Lung (tissue), 12 donors: Measurements from ENCODE around the gene SUCO. TPM values are rescaled to one million over a fixed set of nuclear protein-coding genes. Genes with fewer than 3 reads are reported as not detected.
A peak's percentile ranks its signal among the peaks of the same experiment; 100 is the strongest.

ENCODE experiments used
- ATAC-seq: fragments of 200-7000 bp; cut with Tn5 transposase; one replicate; pipeline ENCODE4 v1.9.1; 2020; ENCODE audit warnings: moderate number of reproducible peaks; ENCODE audit not compliant: insufficient read depth, low FRiP score
- DNase-seq, 3 donors: peaks; one replicate each; pipeline ENCODE4 v3.0.0-alpha.2; 2013 to 2017
- H3K27ac ChIP-seq, 2 donors: one replicate each; pipeline ENCODE4 v1.5.1; 2013; ENCODE audit warnings: mild to moderate bottlenecking in 2 of 2, moderate library complexity in 2 of 2, control low read depth in 1 of 2, inconsistent platforms in 1 of 2, low read depth in 1 of 2, low read length in 1 of 2
- H3K27me3 ChIP-seq, 3 donors: one replicate each; pipeline ENCODE4 v1.5.1; 2013; ENCODE audit warnings: low read length in 2 of 3; ENCODE audit not compliant: control insufficient read depth in 3 of 3, insufficient read depth in 3 of 3
- H3K36me3 ChIP-seq, 4 donors: one replicate each; pipeline ENCODE4 v1.5.1; 2013; ENCODE audit warnings: low read length in 4 of 4, mild to moderate bottlenecking in 1 of 4, moderate library complexity in 1 of 4; ENCODE audit not compliant: control insufficient read depth in 4 of 4, insufficient read depth in 4 of 4
- H3K4me1 ChIP-seq, 5 donors: one replicate each; pipeline ENCODE4 v1.5.1; 2013; ENCODE audit warnings: low read length in 5 of 5, mild to moderate bottlenecking in 2 of 5, moderate library complexity in 1 of 5; ENCODE audit not compliant: control insufficient read depth in 5 of 5, insufficient read depth in 5 of 5
- H3K4me3 ChIP-seq: one replicate; pipeline ENCODE4 v1.5.1; 2013; ENCODE audit warnings: mild to moderate bottlenecking, control low read depth, moderate library complexity
- H3K9ac ChIP-seq, 2 donors: one replicate each; pipeline ENCODE4 v1.5.1; 2013; ENCODE audit warnings: low read length in 2 of 2, control low read depth in 1 of 2; ENCODE audit not compliant: insufficient read depth in 1 of 2
- H3K9me3 ChIP-seq, 4 donors: one replicate each; pipeline ENCODE4 v1.5.1; 2013; ENCODE audit warnings: low read length in 3 of 4, mild to moderate bottlenecking in 1 of 4, moderate library complexity in 1 of 4; ENCODE audit not compliant: control insufficient read depth in 4 of 4, insufficient read depth in 3 of 4
- CTCF ChIP-seq: IDR thresholded peaks from 2 replicates; pipeline ENCODE4 v1.5.1; 2012; ENCODE audit warnings: mild to moderate bottlenecking; ENCODE audit errors: control extremely low read depth, extremely low read depth
- WGBS, 2 donors: extraction: QIAGEN DNeasy Blood & Tissue Kit; methylation state at CpG; one replicate each; pipeline ENCODE4 v1.1.7; 2013; 5-methylcytosine and 5-hydroxymethylcytosine counted together
- polyA plus RNA-seq, 2 donors: library from polyadenylated mRNA; stranded (reverse); fragments of 200-250 nt; gene quantifications; one replicate each; pipeline ENCODE4 v1.2.1, GENCODE V29; 2013
- total RNA-seq, 2 donors: library from RNA; depleted of rRNA in 1 of 2; stranded (reverse); fragments of >200 nt in 1 of 2; gene quantifications; one replicate each; pipeline ENCODE4 v1.2.1, GENCODE V29; 2014 to 2021
- donor health status: control.
- donor health status: control.
- donor health status: Bipolar disorder and iron deficiency.
- donor health status: healthy.
- donor health status: DM: yes; HTN: yes; CAD: no.

The SUCO gene
- total and polyA plus RNA-seq, 4 donors, result 10.2 to 86.8 (median 22.0) TPM

DNA sequence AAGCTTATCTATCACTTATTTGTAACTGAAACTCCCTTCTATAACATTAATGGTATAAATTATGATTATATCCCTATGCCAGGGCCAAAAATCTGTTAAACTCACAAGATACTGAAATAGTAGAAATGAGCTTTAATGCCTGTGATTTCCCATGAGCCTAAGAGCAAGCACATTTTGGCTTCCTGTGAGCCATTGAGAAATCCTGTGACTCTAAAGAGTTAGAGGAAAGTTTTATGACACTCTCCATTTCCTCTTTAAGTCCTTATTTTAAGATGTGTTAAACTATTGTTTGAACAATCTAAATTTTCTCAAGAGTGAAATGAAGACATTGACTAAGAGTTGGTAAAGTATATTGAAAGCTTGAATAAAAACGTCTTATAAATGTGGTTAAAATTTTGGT lies 45.6 kb downstream of the SUCO start:
- Histone ChIP-seq H3K27ac (no peak overlapping the region), H3K36me3 (peaks cover 1 to 17% (median 4%) of the 10 kb centered on the region in 4 donors), H3K9me3 (no peaks in the 10 kb centered on the region), H3K9ac (no peak overlapping the region), H3K4me3 (no peak overlapping the region), H3K4me1 (peaks cover 0 to 14% (median 0%) of the 10 kb centered on the region in 5 donors), H3K27me3 (no peaks in the 10 kb centered on the region)
- DNase-seq (peak in 1 of 3 donors; percentile 3), ATAC-seq (no peak)
- 68 to 71% methylated on average over 1 of the region's 1 CpG for WGBS, 2 donors
- TF ChIP-seq CTCF, result no peak

- DNase-seq (no peak), ATAC-seq (no peak)
- Histone ChIP-seq H3K36me3 (peaks cover 1 to 19% (median 3%) of the 10 kb centered on the region in 4 donors), H3K27me3 (no peaks in the 10 kb centered on the region), H3K4me1 (peaks cover 0 to 17% (median 0%) of the 10 kb centered on the region in 5 donors), H3K27ac (no peak overlapping the region), H3K9ac (no peak overlapping the region), H3K4me3 (no peak overlapping the region), H3K9me3 (no peaks in the 10 kb centered on the region)
- TF ChIP-seq CTCF, result no peak
Observed at GRCh38 chr1:172581273-172581672, 48.3 kb downstream of the SUCO start.

DNA sequence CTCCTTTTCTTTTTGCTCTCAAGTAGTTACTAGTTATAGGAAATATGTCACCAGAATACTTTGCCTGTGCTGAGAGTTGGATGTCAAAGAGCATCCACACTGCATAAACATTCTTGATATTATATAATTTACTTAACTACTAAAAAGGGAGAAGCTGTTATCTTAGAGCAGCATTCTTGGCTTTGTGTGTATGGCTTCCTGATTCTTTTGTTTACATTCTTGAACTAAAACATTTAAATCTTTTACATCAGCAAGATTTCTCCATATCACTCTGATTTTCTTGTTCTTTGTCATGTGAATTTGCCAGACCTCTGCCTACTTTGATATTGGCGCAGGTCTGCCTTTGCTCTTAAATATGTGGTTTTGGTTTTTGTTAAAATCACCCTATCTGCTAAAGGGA lies 48.8 kb downstream of the SUCO start:
- H3K4me1 ChIP-seq, result peaks cover 0 to 17% (median 0%) of the 10 kb centered on the region in 5 donors
- no peak overlapping the region for H3K9ac ChIP-seq
- H3K36me3 ChIP-seq, result peaks cover 1 to 19% (median 3%) of the 10 kb centered on the region in 4 donors
- H3K4me3 ChIP-seq, result no peak overlapping the region
- no peaks in the 10 kb centered on the region for H3K27me3 ChIP-seq
- WGBS, 2 donors, result 86 to 88% methylated on average over 1 of the region's 1 CpG
- no peaks in the 10 kb centered on the region for H3K9me3 ChIP-seq
- DNase-seq, result peak in 2 of 3 donors; percentile 39 to 53
- TF ChIP-seq CTCF, result no peak
- no peak overlapping the region for H3K27ac ChIP-seq
- ATAC-seq, result no peak

DNA sequence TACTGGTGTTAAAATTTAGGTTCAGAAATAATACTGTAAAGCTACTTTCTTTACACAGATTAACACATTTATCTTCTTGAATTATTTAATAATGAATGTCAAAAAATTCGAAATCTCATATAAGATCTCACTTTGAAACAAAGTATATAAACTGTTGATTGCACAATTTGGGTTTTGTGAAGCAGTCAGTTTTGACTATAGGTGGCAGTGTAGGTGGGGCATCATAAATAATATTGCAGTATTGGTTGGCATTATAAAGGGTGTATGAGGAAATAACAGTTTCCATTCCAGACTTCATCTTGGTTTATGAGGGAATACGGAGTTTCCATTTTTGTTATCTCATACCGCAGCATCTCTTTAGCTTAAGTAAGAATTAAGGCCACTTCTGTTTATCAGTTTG lies 49.9 kb downstream of the SUCO start:
- H3K4me1 ChIP-seq, result peaks cover 0 to 17% (median 0%) of the 10 kb centered on the region in 5 donors
- H3K36me3 ChIP-seq, result peaks cover 1 to 19% (median 4%) of the 10 kb centered on the region in 4 donors
- no peak overlapping the region for H3K4me3 ChIP-seq
- no peak for DNase-seq
- 94 to 95% methylated on average over 3 of the region's 3 CpGs for WGBS, 2 donors
- H3K27ac ChIP-seq, result no peak overlapping the region
- no peaks in the 10 kb centered on the region for H3K27me3 ChIP-seq
- ATAC-seq, result no peak
- H3K9me3 ChIP-seq, result no peaks in the 10 kb centered on the region
- H3K9ac ChIP-seq, result no peak overlapping the region
- TF ChIP-seq CTCF, result no peak
